OCI-LY1 (cell line): Measurements from ENCODE around the gene NAA25.

Experiments used
- H2AFZ ChIP-seq: fragments of 200-600 bp; sonication (generic), shearing (Covaris generic); 2 replicates; pipeline ENCODE4 v1.6.0; 2014; ENCODE audit warnings: antibody characterized with exemption, mild to moderate bottlenecking, low read length
- H3F3A ChIP-seq: fragments of 200-600 bp; sonication (generic), shearing (Covaris generic); 2 replicates; pipeline ENCODE4 v1.6.0; 2014; ENCODE audit warnings: mild to moderate bottlenecking, antibody characterized with exemption, low read length, moderate library complexity; ENCODE audit not compliant: insufficient read depth
- H3K27ac ChIP-seq: fragments of 200-600 bp; sonication (generic); 2 replicates; pipeline ENCODE4 v1.5.1; 2014; ENCODE audit warnings: low read length, mixed run types, mild to moderate bottlenecking, low read depth; ENCODE audit not compliant: poor library complexity, severe bottlenecking
- H3K27me3 ChIP-seq: fragments of 200-600 bp; sonication (generic); 2 replicates; pipeline ENCODE4 v1.6.0; 2014; ENCODE audit warnings: antibody characterized with exemption, mild to moderate bottlenecking, low read length, moderate library complexity; ENCODE audit not compliant: insufficient read depth
- H3K36me3 ChIP-seq: fragments of 200-600 bp; sonication (generic); 2 replicates; pipeline ENCODE4 v1.6.1; 2014; ENCODE audit warnings: mild to moderate bottlenecking, antibody characterized with exemption, low read length, moderate library complexity, mixed read lengths; ENCODE audit not compliant: insufficient read depth
- H3K4me1 ChIP-seq: fragments of 200-600 bp; sonication (generic); 2 replicates; pipeline ENCODE4 v1.5.1; 2014; ENCODE audit warnings: mild to moderate bottlenecking, low read length, moderate library complexity; ENCODE audit not compliant: insufficient read depth, severe bottlenecking
- H3K4me2 ChIP-seq: fragments of 200-600 bp; sonication (generic), shearing (Covaris generic); 2 replicates; pipeline ENCODE4 v1.6.1; 2014; ENCODE audit warnings: low read length
- H3K4me3 ChIP-seq: fragments of 200-600 bp; sonication (generic); 2 replicates; pipeline ENCODE4 v1.5.1; 2014; ENCODE audit warnings: low read length, low read depth, mild to moderate bottlenecking, mixed read lengths; ENCODE audit not compliant: poor library complexity, severe bottlenecking
- H3K79me2 ChIP-seq: fragments of 200-600 bp; shearing (Covaris generic); 2 replicates; pipeline ENCODE4 v1.6.1; 2016; ENCODE audit warnings: mixed run types, low read length, mixed read lengths; ENCODE audit not compliant: insufficient read depth
- H3K9ac ChIP-seq: fragments of 200-600 bp; sonication (generic), shearing (Covaris generic); 2 replicates; pipeline ENCODE4 v1.6.1; 2014; ENCODE audit warnings: mild to moderate bottlenecking, low read length, mixed read lengths
- H3K9me2 ChIP-seq: fragments of 200-600 bp; sonication (generic), shearing (Covaris generic); 2 replicates; pipeline ENCODE4 v1.6.1; 2014; ENCODE audit warnings: low read depth, mild to moderate bottlenecking, low read length, mixed read lengths
- H3K9me3 ChIP-seq: fragments of 200-600 bp; shearing (Covaris generic); 2 replicates; pipeline ENCODE4 v1.6.1; 2014; ENCODE audit warnings: low read length, mixed read lengths
- H4K20me1 ChIP-seq: fragments of 200-600 bp; sonication (generic), shearing (Covaris generic); 2 replicates; pipeline ENCODE4 v1.6.0; 2016; ENCODE audit warnings: mild to moderate bottlenecking, low read length; ENCODE audit not compliant: insufficient read depth
- EZH2 ChIP-seq: fragments of 200-600 bp; sonication (generic), shearing (Covaris generic); IDR thresholded peaks from 2 replicates; pipeline ENCODE4 v1.8.0; 2017; ENCODE audit warnings: borderline replicate concordance, mixed run types, mild to moderate bottlenecking, antibody characterized with exemption, low read length, moderate library complexity, mixed read lengths
- TF ChIP-seq, protein P1 (sequence below): fragments of 200-600 bp; sonication (generic), shearing (Covaris generic); IDR thresholded peaks from 2 replicates; pipeline ENCODE4 v1.5.1; 2017; ENCODE audit warnings: mild to moderate bottlenecking, antibody characterized with exemption, low read length, moderate library complexity, mixed read lengths

The NAA25 gene

DNA sequence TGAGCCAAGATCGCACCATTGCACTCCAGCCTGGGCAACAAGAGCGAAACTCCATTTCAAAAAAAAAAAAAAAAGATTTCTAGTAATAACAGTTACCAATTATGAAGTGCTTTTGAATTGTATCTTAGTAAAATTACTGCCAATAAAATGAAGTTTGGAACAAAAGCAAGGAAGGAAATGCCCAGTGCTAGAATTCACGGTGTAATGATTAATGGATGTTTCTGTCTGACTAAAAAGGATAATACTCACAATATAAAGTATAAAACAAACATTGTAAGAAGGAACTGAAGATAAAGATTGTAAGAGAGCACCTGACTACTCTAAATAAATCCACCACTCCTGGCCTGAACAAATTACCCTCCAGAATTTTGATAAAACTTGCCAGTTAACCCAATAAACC is 99.7 kb downstream of the NAA25 start:
- Histone ChIP-seq H3K79me2 (peaks cover 15% of the 10 kb centered on the region), H3K4me2 (no peak overlapping the region), H3K27me3 (no peaks in the 10 kb centered on the region), H3K9me3 (no peaks in the 10 kb centered on the region), H3F3A (peaks cover 6% of the 10 kb centered on the region; the same call in 1 of the 2 replicates), H3K4me1 (peaks cover 45% of the 10 kb centered on the region), H3K27ac (peak overlapping the region; percentile 32), H3K36me3 (peaks cover 28% of the 10 kb centered on the region), H2AFZ (no peak overlapping the region), H3K9ac (no peak overlapping the region), H3K9me2 (no peaks in the 10 kb centered on the region), H4K20me1 (no peaks in the 10 kb centered on the region), H3K4me3 (no peak overlapping the region)
- no peak for TF ChIP-seq EZH2
- TF ChIP-seq, protein P1, sequence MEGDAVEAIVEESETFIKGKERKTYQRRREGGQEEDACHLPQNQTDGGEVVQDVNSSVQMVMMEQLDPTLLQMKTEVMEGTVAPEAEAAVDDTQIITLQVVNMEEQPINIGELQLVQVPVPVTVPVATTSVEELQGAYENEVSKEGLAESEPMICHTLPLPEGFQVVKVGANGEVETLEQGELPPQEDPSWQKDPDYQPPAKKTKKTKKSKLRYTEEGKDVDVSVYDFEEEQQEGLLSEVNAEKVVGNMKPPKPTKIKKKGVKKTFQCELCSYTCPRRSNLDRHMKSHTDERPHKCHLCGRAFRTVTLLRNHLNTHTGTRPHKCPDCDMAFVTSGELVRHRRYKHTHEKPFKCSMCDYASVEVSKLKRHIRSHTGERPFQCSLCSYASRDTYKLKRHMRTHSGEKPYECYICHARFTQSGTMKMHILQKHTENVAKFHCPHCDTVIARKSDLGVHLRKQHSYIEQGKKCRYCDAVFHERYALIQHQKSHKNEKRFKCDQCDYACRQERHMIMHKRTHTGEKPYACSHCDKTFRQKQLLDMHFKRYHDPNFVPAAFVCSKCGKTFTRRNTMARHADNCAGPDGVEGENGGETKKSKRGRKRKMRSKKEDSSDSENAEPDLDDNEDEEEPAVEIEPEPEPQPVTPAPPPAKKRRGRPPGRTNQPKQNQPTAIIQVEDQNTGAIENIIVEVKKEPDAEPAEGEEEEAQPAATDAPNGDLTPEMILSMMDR = no peak

DNA sequence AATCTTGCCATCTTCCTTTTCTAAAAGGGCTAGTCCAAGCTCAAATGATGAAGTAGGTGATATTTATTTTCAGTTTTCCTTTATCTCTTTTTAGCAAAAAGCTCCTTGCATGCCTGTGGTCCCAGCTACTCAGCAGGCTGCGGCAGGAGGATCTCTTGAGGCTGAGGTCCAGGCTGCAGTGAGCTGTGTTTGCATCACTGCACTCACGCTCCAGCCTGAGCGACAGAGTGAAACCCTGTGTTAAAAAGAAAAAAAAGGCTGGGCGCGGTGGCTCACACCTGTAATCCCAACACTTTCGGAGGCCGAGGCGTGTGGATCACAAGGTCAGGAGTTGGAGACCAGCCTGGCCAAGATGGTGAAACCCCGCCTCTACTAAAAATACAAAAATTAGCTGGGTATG is 100.6 kb downstream of the NAA25 start:
- Histone ChIP-seq H3K36me3 (peaks cover 33% of the 10 kb centered on the region), H2AFZ (no peak overlapping the region), H3K9me2 (no peaks in the 10 kb centered on the region), H4K20me1 (no peaks in the 10 kb centered on the region), H3K27ac (peak overlapping the region; percentile 53), H3F3A (peaks cover 6% of the 10 kb centered on the region; the same call in 1 of the 2 replicates), H3K9me3 (no peaks in the 10 kb centered on the region), H3K79me2 (peaks cover 15% of the 10 kb centered on the region), H3K27me3 (no peaks in the 10 kb centered on the region), H3K4me3 (no peak overlapping the region), H3K4me2 (peak overlapping the region; percentile 38), H3K4me1 (peaks cover 45% of the 10 kb centered on the region), H3K9ac (peak overlapping the region; percentile 40; the same call in 1 of the 2 replicates)
- no peak for TF ChIP-seq EZH2
- TF ChIP-seq, protein P1 = no peak

DNA sequence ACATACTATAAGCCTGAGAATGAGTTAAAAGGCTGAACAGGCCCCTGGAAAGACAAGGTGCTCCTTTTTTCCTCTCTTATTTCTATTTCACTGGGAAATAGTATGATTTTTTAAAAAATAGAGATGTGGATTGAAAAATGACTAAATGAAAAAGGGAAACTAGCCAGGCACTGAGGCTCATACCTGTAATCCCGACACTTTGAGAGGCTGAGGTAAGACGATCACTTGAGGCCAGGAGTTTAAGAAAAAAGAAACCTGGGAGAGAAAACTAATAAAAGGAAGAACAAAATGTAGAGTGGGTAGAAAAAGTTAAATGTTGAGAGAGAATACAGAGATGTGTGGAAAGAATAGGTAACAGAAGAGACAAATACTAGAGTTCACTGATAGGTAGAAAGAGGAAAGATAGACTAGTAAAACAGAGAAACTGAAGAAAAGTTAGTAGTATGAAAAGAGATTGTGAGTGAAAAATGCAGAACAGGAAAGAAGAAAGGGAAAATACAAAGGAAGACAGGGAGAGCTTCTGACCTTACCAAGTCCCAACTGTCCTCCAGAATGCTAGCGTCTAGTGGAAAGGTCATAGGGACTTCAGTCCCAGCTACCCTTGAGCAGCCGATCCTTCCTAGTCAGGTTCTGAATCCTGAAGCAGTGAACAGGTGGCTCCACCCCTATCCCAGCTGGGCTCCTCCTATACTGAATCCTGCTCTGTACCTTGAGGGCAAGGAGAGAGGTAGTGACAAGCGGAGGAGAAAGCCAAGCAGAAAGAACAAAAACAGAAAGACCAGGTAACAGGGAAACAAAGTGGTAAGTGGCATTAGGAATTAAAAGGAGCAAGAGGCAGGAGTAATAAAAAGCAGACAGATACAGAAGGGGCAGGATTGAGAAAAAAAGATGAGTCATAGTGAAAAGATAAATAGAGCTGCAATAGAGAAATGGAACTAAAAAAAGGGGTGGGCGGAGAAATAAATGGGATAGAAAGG is 102.9 kb downstream of the NAA25 start:
- H3K79me2 ChIP-seq = no peaks in the 10 kb centered on the region; the same call in 1 of the 2 replicates
- H3K4me1 ChIP-seq = peaks cover 54% of the 10 kb centered on the region
- H3K27ac ChIP-seq = no peak overlapping the region
- no peak overlapping the region for H3K9ac ChIP-seq
- no peaks in the 10 kb centered on the region for H3K9me3 ChIP-seq
- no peaks in the 10 kb centered on the region for H3K27me3 ChIP-seq
- H2AFZ ChIP-seq = no peak overlapping the region
- no peak for TF ChIP-seq EZH2
- TF ChIP-seq, protein P1 = no peak
- H3K36me3 ChIP-seq = peaks cover 26% of the 10 kb centered on the region
- peaks cover 6% of the 10 kb centered on the region; the same call in 1 of the 2 replicates for H3F3A ChIP-seq
- no peak overlapping the region for H3K4me2 ChIP-seq
- H4K20me1 ChIP-seq = no peaks in the 10 kb centered on the region
- no peak overlapping the region for H3K4me3 ChIP-seq
- no peaks in the 10 kb centered on the region for H3K9me2 ChIP-seq
